Muscle of leg (tissue), 11 donors: ENCODE data around the gene DNAJB12. TPM values are rescaled to one million over a fixed set of nuclear protein-coding genes. Genes with fewer than 3 reads are reported as not detected.
A peak's percentile ranks its signal among the peaks of the same experiment; 100 is the strongest.
"Not testable (repeated sequence)": the region's sequence is repeated elsewhere in the genome, so short reads cannot be mapped to it uniquely, and the experiment has no call there.

Experiments used
- DNase-seq: peaks from one replicate; pipeline ENCODE4 v3.0.0; 2013
- H3K27ac ChIP-seq: one replicate; pipeline ENCODE4 v1.5.1; 2013; ENCODE audit warnings: mild to moderate bottlenecking, low read length, control low read depth
- H3K27me3 ChIP-seq: one replicate; pipeline ENCODE4 v1.6.1; 2013; ENCODE audit warnings: low read length; ENCODE audit not compliant: control insufficient read depth, insufficient read depth
- H3K36me3 ChIP-seq: one replicate; pipeline ENCODE4 v1.6.1; 2013; ENCODE audit warnings: low read length; ENCODE audit not compliant: control insufficient read depth, insufficient read depth
- H3K4me1 ChIP-seq: one replicate; pipeline ENCODE4 v1.6.1; 2013; ENCODE audit warnings: low read length; ENCODE audit not compliant: control insufficient read depth, insufficient read depth
- H3K4me3 ChIP-seq: one replicate; pipeline ENCODE4 v1.5.1; 2013; ENCODE audit warnings: low read length, control low read depth
- H3K9me3 ChIP-seq: replicated peaks from 2 replicates; pipeline ENCODE4 v1.6.1; 2013; ENCODE audit warnings: low read depth, low read length; ENCODE audit not compliant: control insufficient read depth
- WGBS: methylation state at CpG from one replicate; pipeline ENCODE4 v1.1.5; 2013; ENCODE audit warnings: missing lambda C conversion rate; ENCODE audit not compliant: insufficient coverage; 5-methylcytosine and 5-hydroxymethylcytosine counted together
- polyA plus RNA-seq, 8 donors: library from polyadenylated mRNA; unstranded; fragments of 120-200 nt; gene quantifications; one replicate each; pipeline versions ENCODE4 v1.2.1 to v1.2.3, GENCODE V29; 2013; ENCODE audit warnings: inconsistent platforms in 1 of 8, low replicate concordance in 1 of 8; ENCODE audit not compliant: insufficient read length in 8 of 8, insufficient read depth in 1 of 8
- total RNA-seq: library from RNA; stranded (reverse); fragments of 120-200 nt; gene quantifications from one replicate; pipeline ENCODE4 v1.2.4, GENCODE V29; 2013

DNAJB12 gene
- total and polyA plus RNA-seq, 9 donors: 19.6 to 25.1 (median 22.8) TPM

DNA sequence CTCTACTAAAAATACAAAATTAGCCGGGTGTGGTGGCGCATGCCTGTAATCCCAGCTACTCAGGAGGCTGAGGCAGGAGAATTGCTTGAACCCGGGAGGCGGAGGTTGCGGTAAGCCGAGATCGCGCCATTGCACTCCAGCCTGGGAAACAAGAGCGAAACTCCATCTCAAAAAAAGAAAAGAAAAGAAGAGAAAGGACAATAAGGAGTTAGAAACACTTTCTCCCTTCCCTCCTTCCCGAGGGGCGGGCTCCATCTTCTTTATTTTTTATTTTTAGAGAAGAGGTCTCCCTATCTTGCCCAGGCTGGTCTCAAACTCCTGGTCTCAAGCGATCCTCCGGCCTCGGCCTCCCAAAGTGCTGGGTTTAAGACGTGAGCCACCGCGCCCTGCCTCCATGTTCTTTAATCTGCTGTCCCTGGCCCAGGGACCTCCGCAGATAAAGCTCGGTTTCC is 57.9 kb downstream of the DNAJB12 start:
- Histone ChIP-seq H3K4me3 (peak overlapping the region; percentile 78), H3K4me1 (peaks cover 18% of the 10 kb centered on the region)
- H3K27ac ChIP-seq, H3K9me3 ChIP-seq, DNase-seq, H3K27me3 ChIP-seq, H3K36me3 ChIP-seq: not testable (repeated sequence)
- WGBS: 61% methylated on average over 8 of the region's 19 CpGs

DNA sequence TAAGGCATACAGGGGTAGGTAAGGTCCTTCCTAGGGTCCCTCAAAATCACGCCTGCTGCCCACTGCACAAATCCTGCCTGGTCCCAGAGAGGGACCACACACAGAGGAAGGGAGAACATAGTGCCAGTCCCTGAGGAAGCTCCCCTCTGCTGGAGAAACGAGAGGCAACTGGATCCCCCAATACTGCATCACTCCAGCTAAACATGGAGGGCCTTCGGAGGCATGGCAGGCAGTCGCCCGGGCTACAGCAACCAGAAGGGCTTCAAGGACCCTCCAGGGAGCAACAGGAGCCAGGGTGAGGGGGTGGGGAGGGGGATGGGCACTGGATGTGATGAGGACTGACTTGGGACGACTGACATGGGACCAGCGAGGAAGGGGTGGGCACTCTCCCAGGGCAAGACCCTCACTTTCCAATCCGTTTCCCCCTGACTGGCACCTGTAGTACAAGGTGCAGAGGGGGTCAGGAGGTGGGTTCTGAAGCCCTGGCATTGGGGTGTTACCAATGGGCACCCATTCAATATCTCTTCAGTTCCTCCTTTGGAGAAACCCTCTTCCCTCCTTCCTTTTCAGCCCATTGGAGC is 59.3 kb downstream of the DNAJB12 start:
- Histone ChIP-seq H3K36me3 (no peaks in the 10 kb centered on the region), H3K4me3 (no peak overlapping the region), H3K4me1 (peaks cover 18% of the 10 kb centered on the region), H3K9me3 (no peaks in the 10 kb centered on the region), H3K27me3 (no peaks in the 10 kb centered on the region), H3K27ac (no peak overlapping the region)
- DNase-seq: no peak
- no CpG with 5 or more reads among the region's 8 CpGs for WGBS

- WGBS: 61% methylated on average over 5 of the region's 6 CpGs
- Histone ChIP-seq H3K4me1 (peaks cover 5% of the 10 kb centered on the region), H3K27me3 (no peaks in the 10 kb centered on the region), H3K4me3 (no peak overlapping the region), H3K9me3 (no peaks in the 10 kb centered on the region), H3K36me3 (no peaks in the 10 kb centered on the region), H3K27ac (no peak overlapping the region)
- DNase-seq: no peak
Observed at GRCh38 chr10:72292223-72292691, 62.5 kb downstream of the DNAJB12 start.

DNA sequence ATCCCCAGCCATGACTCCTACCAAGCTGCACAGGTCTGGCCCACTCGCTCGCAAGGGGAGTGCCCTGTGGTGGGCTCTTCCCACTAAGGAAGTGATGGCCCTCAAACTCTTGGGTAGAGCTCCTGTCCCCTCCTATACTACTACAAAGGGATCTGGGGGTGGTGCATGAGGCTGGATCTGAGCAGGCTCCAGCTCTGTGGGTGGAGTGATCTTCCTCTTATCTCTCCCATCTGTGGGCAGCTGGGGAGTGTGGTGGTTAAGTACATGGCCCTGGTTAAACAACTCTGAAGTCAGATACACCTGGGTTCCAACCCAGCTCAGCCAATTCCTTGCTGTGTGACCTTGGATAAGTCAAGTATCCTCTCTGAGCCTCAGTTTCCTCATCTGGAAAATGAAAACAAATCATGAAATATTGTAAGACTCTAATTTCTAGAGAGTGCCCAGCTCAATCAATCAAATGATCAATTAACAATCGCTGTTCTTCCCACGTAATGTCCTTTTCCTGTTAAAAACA is 63.6 kb downstream of the DNAJB12 start:
- H3K4me3 ChIP-seq: no peak overlapping the region
- 100% methylated on average over 1 of the region's 4 CpGs for WGBS

GRCh38 chr10:72285972-72286521 is 68.7 kb downstream of the DNAJB12 start:
- H3K4me1 ChIP-seq: peaks cover 6% of the 10 kb centered on the region
- H3K27ac ChIP-seq: no peak overlapping the region
- peaks cover 2% of the 10 kb centered on the region for H3K27me3 ChIP-seq
- WGBS: 50% methylated on average over 11 of the region's 14 CpGs
- no peaks in the 10 kb centered on the region for H3K36me3 ChIP-seq
- H3K9me3 ChIP-seq: no peaks in the 10 kb centered on the region
- H3K4me3 ChIP-seq: no peak overlapping the region
- no peak for DNase-seq

More for the DNA sequence above, 63.6 kb downstream of the DNAJB12 start:
- Histone ChIP-seq H3K27ac (no peak overlapping the region), H3K4me1 (peaks cover 5% of the 10 kb centered on the region), H3K9me3 (no peaks in the 10 kb centered on the region), H3K36me3 (no peaks in the 10 kb centered on the region), H3K27me3 (peaks cover 2% of the 10 kb centered on the region)
- DNase-seq: no peak

DNA sequence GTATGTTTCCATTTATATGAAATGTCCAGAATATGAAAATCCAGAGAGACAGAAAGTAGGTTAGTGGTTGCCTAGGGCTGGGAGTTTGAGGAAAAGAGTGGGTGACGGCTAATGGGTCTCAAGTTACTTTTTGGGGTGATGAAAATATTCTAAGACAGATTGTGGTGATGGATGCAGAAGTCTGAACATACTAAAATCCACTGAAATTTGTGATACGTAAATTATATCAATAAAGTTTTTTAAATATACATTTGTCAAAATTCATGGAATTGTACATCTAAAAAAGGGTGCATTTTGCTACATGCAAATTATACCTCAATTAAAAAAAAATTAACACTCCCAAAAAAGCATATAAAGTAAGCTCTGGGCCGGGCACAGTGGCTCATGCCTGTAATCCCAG is 71.6 kb downstream of the DNAJB12 start:
- Histone ChIP-seq H3K9me3 (no peaks in the 10 kb centered on the region), H3K4me1 (peaks cover 6% of the 10 kb centered on the region), H3K36me3 (no peaks in the 10 kb centered on the region), H3K4me3 (no peak overlapping the region), H3K27ac (no peak overlapping the region), H3K27me3 (peaks cover 2% of the 10 kb centered on the region)
- WGBS: 100% methylated on average over 1 of the region's 3 CpGs
- no peak for DNase-seq

Other genes starting within 250 kb of the DNAJB12 start
- gene ANAPC16, start 138.9 kb downstream of the DNAJB12 start, total RNA-seq: 103 TPM
- 100 to 1,000 TPM; 110 to 139 (median 118) TPM for gene ANAPC16, start 138.9 kb downstream of the DNAJB12 start, polyA plus RNA-seq
- 16.2 TPM for gene ASCC1, start 138.6 kb downstream of the DNAJB12 start, total RNA-seq
- 10 to 100 TPM; 22.6 to 33.0 (median 25.6) TPM for gene ASCC1, start 138.6 kb downstream of the DNAJB12 start, polyA plus RNA-seq
- 83.1 TPM for gene DDIT4, start 81.0 kb downstream of the DNAJB12 start, total RNA-seq
- gene DDIT4, start 81.0 kb downstream of the DNAJB12 start, polyA plus RNA-seq: 10 to 100 TPM; 67.2 to 99.8 (median 71.6) TPM